ENCODE results near the gene MED13.

GRCh38 chr17:61926826-61927207 lies 138.3 kb downstream of the MED13 start:
- TF ChIP-seq CTCF (IDR thresholded peaks at IDR 0.05; ENCODE audit: poor library complexity), result no peak
- no peak for TF ChIP-seq EZH2phosphoT487 (IDR thresholded peaks at IDR 0.05; ENCODE audit: low read depth, severe bottlenecking, unreplicated experiment)
- no peak for TF ChIP-seq EZH2 (IDR thresholded peaks at IDR 0.05; ENCODE audit: borderline replicate concordance)

All from hepatocyte (in vitro differentiated cells).